Muscle of leg (tissue), 11 donors: Measurements from ENCODE around the gene PLA2G4B. TPM values are rescaled to one million over a fixed set of nuclear protein-coding genes. Genes with fewer than 3 reads are reported as not detected.

Source experiments
- DNase-seq: peaks from one replicate; pipeline ENCODE4 v3.0.0; 2013
- H3K27ac ChIP-seq: one replicate; pipeline ENCODE4 v1.5.1; 2013; ENCODE audit warnings: mild to moderate bottlenecking, low read length, control low read depth
- H3K27me3 ChIP-seq: one replicate; pipeline ENCODE4 v1.6.1; 2013; ENCODE audit warnings: low read length; ENCODE audit not compliant: control insufficient read depth, insufficient read depth
- H3K36me3 ChIP-seq: one replicate; pipeline ENCODE4 v1.6.1; 2013; ENCODE audit warnings: low read length; ENCODE audit not compliant: control insufficient read depth, insufficient read depth
- H3K4me1 ChIP-seq: one replicate; pipeline ENCODE4 v1.6.1; 2013; ENCODE audit warnings: low read length; ENCODE audit not compliant: control insufficient read depth, insufficient read depth
- H3K4me3 ChIP-seq: one replicate; pipeline ENCODE4 v1.5.1; 2013; ENCODE audit warnings: low read length, control low read depth
- H3K9me3 ChIP-seq: replicated peaks from 2 replicates; pipeline ENCODE4 v1.6.1; 2013; ENCODE audit warnings: low read depth, low read length; ENCODE audit not compliant: control insufficient read depth
- WGBS: methylation state at CpG from one replicate; pipeline ENCODE4 v1.1.5; 2013; ENCODE audit warnings: missing lambda C conversion rate; ENCODE audit not compliant: insufficient coverage; 5-methylcytosine and 5-hydroxymethylcytosine counted together
- polyA plus RNA-seq, 8 donors: library from polyadenylated mRNA; unstranded; fragments of 120-200 nt; gene quantifications; one replicate each; pipeline versions ENCODE4 v1.2.1 to v1.2.3, GENCODE V29; 2013; ENCODE audit warnings: inconsistent platforms in 1 of 8, low replicate concordance in 1 of 8; ENCODE audit not compliant: insufficient read length in 8 of 8, insufficient read depth in 1 of 8
- total RNA-seq: library from RNA; stranded (reverse); fragments of 120-200 nt; gene quantifications from one replicate; pipeline ENCODE4 v1.2.4, GENCODE V29; 2013

PLA2G4B gene
- total and polyA plus RNA-seq, 9 donors: 3.4 to 11.7 (median 7.2) TPM

- WGBS: 97% methylated on average over 12 of the region's 12 CpGs
- peaks cover 35% of the 10 kb centered on the region for H3K4me1 ChIP-seq
These were observed 18.1 kb downstream of the PLA2G4B start for GRCh38 chr15:41856716-41857115.

GRCh38 chr15:41857316-41857715 is 18.7 kb downstream of the PLA2G4B start:
- Histone ChIP-seq H3K4me3 (no peak overlapping the region), H3K36me3 (peaks cover 5% of the 10 kb centered on the region), H3K9me3 (no peaks in the 10 kb centered on the region), H3K27ac (no peak overlapping the region), H3K27me3 (peaks cover 3% of the 10 kb centered on the region), H3K4me1 (peaks cover 35% of the 10 kb centered on the region)
- no peak for DNase-seq
- WGBS: 79% methylated on average over 3 of the region's 9 CpGs

More at GRCh38 chr15:41856716-41857115, 18.1 kb downstream of the PLA2G4B start:
- Histone ChIP-seq H3K4me3 (no peak overlapping the region), H3K9me3 (no peaks in the 10 kb centered on the region), H3K27ac (no peak overlapping the region), H3K36me3 (peaks cover 5% of the 10 kb centered on the region), H3K27me3 (peaks cover 5% of the 10 kb centered on the region)
- DNase-seq: no peak

GRCh38 chr15:41858756-41859155 is 20.1 kb downstream of the PLA2G4B start:
- no peak overlapping the region for H3K4me3 ChIP-seq
- peaks cover 6% of the 10 kb centered on the region for H3K36me3 ChIP-seq
- WGBS: 69% methylated on average over 10 of the region's 15 CpGs
- peaks cover 26% of the 10 kb centered on the region for H3K4me1 ChIP-seq
- H3K9me3 ChIP-seq: no peaks in the 10 kb centered on the region
- no peak for DNase-seq
- H3K27ac ChIP-seq: no peak overlapping the region
- peaks cover 3% of the 10 kb centered on the region for H3K27me3 ChIP-seq

GRCh38 chr15:41860049-41860828 is 21.6 kb downstream of the PLA2G4B start:
- Histone ChIP-seq H3K9me3 (no peaks in the 10 kb centered on the region), H3K27ac (no peak overlapping the region), H3K27me3 (peaks cover 3% of the 10 kb centered on the region), H3K36me3 (peaks cover 8% of the 10 kb centered on the region), H3K4me3 (no peak overlapping the region), H3K4me1 (peaks cover 12% of the 10 kb centered on the region)
- no peak for DNase-seq
- 62% methylated on average over 8 of the region's 15 CpGs for WGBS

GRCh38 chr15:41861736-41862356 is 23.2 kb downstream of the PLA2G4B start:
- DNase-seq: no peak
- Histone ChIP-seq H3K9me3 (no peaks in the 10 kb centered on the region), H3K4me1 (peaks cover 15% of the 10 kb centered on the region), H3K27ac (no peak overlapping the region), H3K27me3 (no peaks in the 10 kb centered on the region), H3K36me3 (peaks cover 4% of the 10 kb centered on the region), H3K4me3 (no peak overlapping the region)
- 70% methylated on average over 15 of the region's 18 CpGs for WGBS

GRCh38 chr15:41862515-41863116 is 24.0 kb downstream of the PLA2G4B start:
- Histone ChIP-seq H3K27ac (no peak overlapping the region), H3K9me3 (no peaks in the 10 kb centered on the region), H3K4me1 (peaks cover 15% of the 10 kb centered on the region), H3K27me3 (no peaks in the 10 kb centered on the region), H3K4me3 (no peak overlapping the region), H3K36me3 (peaks cover 3% of the 10 kb centered on the region)
- DNase-seq: no peak
- WGBS: 69% methylated on average over 13 of the region's 19 CpGs

GRCh38 chr15:41865490-41866055 is 26.9 kb downstream of the PLA2G4B start:
- peaks cover 3% of the 10 kb centered on the region for H3K36me3 ChIP-seq
- H3K4me1 ChIP-seq: peaks cover 12% of the 10 kb centered on the region
- no peak overlapping the region for H3K27ac ChIP-seq
- no peaks in the 10 kb centered on the region for H3K9me3 ChIP-seq
- no peak for DNase-seq
- H3K4me3 ChIP-seq: no peak overlapping the region
- no peaks in the 10 kb centered on the region for H3K27me3 ChIP-seq
- 80% methylated on average over 3 of the region's 18 CpGs for WGBS

GRCh38 chr15:41866263-41866703 is 27.6 kb downstream of the PLA2G4B start:
- Histone ChIP-seq H3K9me3 (no peaks in the 10 kb centered on the region), H3K27ac (no peak overlapping the region), H3K36me3 (peaks cover 5% of the 10 kb centered on the region), H3K27me3 (no peaks in the 10 kb centered on the region), H3K4me1 (peaks cover 12% of the 10 kb centered on the region), H3K4me3 (no peak overlapping the region)
- WGBS: 49% methylated on average over 6 of the region's 8 CpGs
- no peak for DNase-seq

- peaks cover 12% of the 10 kb centered on the region for H3K4me1 ChIP-seq
- H3K27me3 ChIP-seq: no peaks in the 10 kb centered on the region
- no peak overlapping the region for H3K27ac ChIP-seq
- DNase-seq: no peak
- H3K4me3 ChIP-seq: no peak overlapping the region
- 87% methylated on average over 23 of the region's 25 CpGs for WGBS
- no peaks in the 10 kb centered on the region for H3K9me3 ChIP-seq
- H3K36me3 ChIP-seq: peaks cover 6% of the 10 kb centered on the region
These were observed 28.4 kb downstream of the PLA2G4B start for GRCh38 chr15:41866872-41867579.
